ENCODE measurements around the gene UFSP2.
"Not testable (repeated sequence)": the region's sequence is repeated elsewhere in the genome, so short reads cannot be mapped to it uniquely, and the experiment has no call there.

UFSP2 gene

DNA sequence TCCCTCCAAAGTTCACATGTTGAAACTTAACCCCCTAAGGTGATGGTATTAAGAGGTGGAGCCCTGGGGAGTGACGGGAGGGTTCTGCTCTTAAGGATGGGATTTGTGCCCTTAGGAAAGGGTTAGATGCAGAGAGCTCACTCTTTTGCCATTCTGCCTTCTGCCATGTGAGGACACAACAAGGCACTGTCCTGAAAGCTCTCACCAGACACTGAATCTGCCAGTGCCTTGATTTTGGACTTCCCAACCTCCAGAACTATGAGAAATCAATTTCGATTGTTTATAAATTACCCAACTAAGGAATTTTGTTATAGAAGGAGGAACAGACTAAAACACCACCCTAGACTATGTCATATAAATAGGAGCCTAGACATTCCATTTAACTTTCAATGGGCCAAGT is 41.7 kb downstream of the UFSP2 start:
- no peak for DNase-seq (ENCODE audit: low read depth)

DNA sequence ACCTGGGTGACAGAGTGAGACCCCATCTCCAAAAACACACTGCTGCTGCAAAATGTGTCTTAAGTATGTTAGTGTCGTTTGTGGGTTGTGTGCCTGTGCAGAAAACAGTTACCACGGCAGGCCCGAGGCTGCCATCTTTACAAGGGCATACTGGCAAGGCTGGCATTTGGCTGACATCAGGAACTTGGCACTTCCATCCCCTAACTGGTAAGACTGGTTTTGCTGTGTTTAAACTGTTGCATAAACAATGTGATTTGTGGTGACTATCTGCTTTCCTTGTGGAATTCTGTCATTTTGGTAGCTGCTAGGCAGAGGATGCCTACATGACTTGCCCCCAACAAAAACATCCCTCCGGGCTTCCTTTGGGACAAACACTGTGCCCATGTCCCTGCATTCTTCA is 42.3 kb downstream of the UFSP2 start:
- no peak for DNase-seq (ENCODE audit: low read depth)

DNA sequence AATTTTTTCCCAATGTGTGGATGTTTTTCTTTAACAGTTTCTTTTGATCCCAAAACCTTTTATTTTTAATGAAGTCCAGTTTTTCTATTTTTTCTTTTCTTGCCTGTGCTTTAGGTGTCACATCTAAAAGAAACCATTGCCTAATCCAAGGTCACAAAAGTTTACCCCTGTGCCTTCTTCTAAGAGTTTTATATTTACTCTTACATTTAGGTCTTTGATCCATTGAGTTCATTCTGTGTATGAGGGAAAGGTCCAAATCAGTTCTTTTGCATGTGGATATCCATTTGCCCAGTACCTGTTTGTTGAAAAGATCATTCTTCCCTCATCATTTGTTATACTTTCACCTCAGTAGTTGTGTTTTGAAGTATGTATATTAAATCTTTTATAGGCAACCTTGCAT is 43.0 kb downstream of the UFSP2 start:
- DNase-seq (ENCODE audit: low read depth): no peak

DNA sequence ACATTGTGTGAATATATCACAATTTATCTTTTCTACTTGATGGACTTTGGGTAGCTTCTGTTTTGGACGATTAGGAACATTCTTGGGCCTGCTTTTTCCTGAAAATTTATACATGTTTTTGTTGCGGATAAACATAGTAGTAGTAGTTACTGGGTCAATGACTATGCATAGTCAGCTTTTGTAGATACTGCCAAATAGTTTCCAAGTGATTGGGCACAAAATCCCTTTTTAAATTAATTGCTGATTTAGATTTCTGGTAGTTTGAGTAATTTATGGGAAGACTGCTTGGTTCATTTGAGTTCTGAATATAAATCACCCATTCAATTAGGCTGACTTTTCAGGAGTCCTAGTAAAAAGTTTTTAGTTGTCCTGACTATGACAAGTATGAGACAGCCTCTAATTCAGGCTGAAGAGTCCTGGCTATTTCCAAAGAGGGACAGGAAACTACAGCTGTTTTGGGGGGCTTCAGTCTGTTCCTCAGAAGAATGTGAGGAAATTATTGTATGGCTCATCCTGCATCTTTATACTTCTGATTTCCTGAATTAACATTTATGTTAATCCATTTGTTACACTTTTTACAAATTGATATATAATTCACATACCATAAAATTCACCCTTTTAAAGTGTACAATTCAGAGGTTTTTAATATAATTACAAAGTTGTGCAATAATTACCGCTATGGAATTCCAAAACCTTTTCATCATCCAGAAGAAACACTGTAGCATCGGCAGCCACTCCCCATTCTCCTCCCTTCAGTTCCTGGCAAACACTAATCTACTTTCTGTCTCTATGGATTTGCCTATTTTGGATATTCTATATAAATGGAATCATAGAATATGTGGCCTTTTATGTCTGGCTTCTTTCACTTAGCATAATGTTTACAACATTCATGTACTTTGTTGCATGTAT is 44.2 kb downstream of the UFSP2 start:
- DNase-seq (ENCODE audit: low read depth): no peak

DNA sequence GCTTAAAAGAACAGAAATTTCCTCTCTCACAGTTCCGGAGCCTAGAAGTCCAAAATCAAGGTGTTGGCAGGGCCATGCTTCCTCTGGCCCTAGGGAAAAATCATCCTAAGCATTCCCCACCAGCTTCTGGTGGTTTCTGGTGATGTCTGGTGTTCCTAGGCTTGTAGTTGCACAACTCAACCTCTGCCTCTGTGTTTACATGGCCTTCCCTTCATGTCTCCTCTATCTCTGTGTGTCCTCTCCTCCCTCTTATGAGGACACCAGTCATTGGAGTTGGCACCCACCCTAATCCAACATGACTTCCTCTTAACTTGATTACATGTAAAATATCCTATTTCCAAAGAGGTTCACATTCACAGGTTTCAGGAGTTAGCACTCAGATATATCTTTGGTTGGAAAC is 45.4 kb downstream of the UFSP2 start:
- no peak for DNase-seq (ENCODE audit: low read depth)

DNA sequence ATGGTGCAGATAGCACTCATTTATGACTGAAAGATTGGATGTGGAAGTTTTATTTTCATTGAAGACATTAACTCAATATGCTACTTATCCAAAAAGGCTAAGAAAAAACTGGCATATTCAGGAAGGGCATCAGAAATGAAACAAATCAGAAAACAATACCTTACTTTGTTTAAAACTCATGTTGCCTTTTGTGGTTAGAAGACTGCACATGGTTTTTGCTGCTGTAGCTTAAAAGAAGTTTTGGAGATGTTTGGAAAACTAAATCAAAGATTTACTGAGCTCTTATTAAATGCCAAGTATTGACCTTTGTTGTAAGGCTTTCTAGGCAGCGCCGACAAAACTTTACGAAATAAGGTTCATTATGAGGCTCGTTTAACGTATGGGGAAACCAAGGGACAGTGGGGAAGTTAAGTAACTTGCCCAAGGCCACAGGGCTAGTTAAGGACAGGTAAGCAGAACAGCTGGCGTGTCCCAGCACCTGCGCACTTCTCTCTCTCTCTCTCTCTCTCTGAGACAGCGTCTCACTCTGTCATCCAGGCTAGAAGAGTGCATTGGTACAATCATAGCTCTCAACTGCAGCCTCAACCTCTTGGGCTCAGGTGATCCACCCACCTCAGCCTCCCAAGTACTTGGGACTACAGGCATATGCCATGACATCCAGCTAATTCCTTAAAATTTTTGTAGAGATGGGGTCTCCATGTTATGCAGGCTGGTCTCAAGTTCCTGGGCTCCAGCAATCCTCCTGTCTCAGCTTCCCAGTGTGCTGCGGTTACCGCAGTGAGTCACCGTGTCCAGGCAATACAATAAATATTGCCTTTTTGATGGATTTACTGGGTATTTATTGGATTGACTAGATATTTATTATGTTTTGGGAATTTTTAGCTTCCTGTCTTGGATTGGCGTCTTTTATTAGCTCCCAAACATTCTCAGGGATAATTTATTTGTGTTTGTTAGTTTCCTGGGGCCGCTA is 46.2 kb downstream of the UFSP2 start:
- no peak for DNase-seq (ENCODE audit: low read depth)

DNA sequence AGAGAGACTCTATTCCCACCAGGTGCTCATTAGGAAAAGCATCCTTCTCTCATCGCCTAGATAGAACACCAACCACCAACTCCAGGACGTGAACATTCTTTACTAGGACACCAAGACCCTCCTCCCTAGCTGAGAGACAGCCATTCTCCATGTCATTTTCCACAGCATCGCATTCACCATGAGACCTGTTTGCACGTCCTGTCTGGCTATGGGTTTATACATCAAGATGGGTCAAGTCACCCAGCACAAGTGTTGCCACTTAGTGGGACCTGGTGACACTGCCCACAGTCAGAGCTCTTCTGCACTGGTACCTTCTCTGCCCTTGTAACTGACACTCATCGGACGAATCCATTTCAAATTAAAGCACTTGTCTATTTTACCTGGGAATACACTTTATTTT is 47.5 kb downstream of the UFSP2 start:
- no peak for DNase-seq (ENCODE audit: low read depth)

DNA sequence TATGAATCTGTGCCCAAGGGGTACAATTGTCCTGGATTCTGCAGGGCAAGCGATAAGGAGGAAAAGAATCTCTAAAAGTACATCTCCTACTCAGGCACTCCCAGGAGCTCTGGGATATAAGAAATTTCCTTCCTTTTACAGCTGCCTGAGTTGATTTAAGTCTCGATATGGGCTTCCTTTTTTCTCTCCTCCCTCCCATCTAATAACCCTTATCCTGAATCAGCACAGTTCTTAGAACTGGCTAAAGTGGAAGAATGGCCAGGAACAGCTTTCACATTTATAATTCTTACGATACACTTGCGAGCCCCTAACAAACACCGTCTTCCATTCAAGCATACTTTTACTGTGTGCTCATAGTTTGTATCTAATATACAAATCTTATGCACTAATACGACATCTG is 51.2 kb downstream of the UFSP2 start:
- DNase-seq (ENCODE audit: low read depth): no peak

DNA sequence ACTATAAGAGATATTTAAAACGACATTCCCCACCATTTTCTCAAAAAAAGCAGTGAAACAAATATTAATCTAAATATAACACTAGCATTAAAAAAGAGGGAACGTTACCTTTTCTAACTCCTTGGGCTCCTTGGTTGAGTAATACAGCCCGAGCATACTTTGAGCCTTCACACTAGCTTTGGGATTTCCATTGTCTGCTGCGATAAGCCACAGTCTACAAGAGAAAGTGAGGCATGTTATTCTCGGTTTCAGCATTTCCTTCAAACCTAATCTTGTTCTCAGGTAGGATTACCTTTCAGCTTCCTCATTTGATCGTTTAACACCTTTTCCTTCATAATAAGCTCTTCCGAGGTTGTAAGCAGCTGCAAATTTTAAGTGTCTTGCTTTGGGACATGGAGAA is 51.7 kb downstream of the UFSP2 start:
- DNase-seq (ENCODE audit: low read depth): no peak

DNA sequence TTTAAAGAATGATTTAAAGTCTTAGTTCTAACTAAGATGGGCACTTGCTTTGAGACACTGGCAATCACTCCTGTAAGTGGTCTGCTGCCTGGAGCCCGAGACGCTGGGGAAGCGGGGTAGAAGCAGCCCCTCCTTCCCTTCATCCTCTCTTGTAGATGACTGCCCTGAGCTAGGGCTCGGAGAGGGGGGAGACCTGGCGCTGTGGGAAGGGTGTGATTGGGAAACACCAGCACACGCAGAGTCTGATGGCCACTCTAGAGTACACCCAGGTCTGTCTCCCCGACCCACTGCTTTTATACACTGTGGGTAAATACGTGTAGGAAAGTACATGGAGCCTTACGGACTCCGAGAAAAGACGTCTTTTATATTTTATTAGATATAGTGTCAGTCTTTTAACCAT is 54.1 kb downstream of the UFSP2 start:
- no peak for DNase-seq (ENCODE audit: low read depth)

DNA sequence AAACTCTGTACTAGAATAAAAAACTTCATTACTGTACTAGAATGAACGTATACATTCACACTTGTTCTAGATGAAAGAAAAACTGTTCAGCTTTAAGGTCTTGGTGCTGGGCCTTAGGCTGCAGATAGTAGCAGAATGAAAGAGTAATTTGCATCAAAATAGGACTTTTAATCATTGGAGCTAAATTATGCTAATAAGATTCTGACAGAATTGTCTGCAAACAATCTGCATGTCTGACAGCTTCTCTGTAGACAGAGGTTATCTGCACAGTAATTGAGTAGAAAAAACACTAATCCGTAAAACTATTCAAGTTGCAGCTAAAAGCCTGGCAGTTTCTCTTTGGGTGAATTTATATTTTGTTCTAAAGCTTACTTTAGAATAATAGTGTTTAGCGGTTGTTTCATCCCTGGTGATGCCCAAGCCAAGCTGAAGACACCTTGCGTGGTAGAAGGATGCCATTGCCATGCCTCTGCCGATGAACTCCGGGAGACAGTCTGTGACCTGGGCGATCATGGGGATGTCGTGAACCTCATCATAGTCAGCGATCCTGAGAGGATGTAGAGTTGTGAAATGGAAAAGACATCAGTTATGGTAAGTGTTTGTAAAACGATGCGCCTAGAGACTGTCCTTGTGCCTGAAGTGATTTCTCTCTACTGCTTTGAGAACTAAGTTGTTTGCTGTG is 55.4 kb downstream of the UFSP2 start:
- DNase-seq (ENCODE audit: low read depth): no peak

DNA sequence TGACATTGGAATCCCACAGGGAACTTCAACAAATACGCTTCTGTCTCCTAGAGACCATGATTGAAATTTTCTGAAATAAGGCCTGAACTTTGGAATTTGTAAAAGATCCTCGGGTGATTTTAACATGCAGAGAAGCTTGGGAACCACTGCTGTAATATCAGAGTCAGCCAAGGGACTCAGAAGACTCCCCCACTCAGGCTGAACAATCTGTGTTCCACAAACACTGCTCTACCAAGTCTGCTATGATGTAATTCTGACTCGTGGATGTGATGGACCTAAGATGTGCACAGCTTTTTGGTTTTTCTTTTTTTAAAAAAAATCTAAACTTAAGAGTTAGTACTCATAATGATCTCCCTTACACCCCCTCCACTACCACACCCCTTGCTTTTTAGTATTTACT is 56.0 kb downstream of the UFSP2 start:
- no peak for DNase-seq (ENCODE audit: low read depth)

DNA sequence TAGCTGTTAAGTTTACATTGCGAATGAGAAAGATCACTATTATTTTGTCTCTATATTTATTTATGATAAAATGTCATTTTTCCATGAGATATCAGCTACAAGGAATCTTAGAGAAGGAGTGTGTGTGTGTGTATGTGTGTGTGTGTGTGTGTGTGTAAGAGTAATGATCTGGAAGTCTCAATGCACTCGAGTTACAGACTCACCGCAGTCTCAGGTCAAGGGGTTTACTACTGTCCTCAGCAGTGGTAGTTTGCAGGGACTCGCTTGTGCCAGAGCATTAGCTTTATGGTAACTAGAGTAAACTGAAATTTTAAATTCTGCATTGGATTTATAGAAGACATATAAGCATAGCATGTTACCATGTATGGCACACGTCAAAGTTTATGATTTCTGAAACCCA is 60.9 kb downstream of the UFSP2 start:
- no peak for DNase-seq (ENCODE audit: low read depth)

DNA sequence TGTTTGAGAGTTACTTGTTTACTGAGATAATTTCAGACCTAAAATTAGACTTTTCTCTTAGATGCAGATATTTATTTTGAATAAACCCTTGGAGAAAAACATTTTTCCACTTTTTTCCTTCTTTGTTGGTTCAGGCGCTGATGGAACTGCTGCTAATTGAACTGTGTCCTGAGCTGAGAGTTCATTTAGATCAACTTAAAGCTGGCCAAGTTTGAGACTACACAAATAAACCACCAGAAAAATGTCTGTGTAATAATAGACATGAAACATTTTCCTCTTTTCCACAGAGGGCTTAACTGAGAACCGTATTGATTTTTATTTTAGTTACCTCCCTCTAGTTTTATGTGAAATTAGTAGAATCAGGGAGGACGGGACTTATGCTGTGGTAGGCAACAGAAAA is 62.5 kb downstream of the UFSP2 start:
- DNase-seq (ENCODE audit: low read depth): no peak

DNA sequence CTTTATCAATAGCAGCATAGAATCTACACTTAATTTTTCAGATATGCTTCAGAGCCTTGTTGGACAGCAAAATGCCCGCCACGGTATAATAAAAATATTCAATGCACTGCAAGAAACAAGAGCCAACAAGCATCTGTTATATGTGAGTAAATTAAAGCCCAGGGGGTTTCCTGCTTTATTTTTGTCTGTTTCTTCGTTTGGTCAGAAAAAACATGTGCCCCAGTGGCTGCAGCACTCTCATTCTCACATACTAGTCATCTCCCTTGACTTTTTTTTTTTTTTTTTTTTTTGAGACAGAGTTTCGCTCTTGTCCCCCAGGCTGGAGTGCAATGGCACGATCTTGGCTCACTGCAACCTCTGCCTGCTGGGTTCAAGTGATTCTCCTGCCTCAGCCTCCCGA is 63.2 kb downstream of the UFSP2 start:
- DNase-seq (ENCODE audit: low read depth): not testable (repeated sequence)

DNA sequence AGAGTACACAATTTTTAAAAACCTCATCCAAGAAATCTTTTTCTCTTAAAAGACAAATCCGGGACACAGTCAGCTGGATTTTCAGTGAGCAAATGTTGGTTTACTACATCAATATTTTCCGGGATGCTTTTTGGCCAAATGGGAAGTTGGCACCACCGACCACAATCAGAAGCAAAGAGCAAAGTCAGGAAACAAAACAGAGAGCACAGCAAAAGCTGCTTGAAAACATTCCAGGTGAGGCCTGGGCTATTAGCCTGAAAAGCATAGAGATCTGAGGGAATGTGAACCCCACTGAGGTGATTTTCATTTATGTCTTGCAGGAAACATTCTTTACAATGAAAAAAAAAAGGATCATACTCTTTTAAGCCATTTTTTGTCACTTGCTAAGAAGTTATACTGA is 63.9 kb downstream of the UFSP2 start:
- DNase-seq (ENCODE audit: low read depth): no peak

DNA sequence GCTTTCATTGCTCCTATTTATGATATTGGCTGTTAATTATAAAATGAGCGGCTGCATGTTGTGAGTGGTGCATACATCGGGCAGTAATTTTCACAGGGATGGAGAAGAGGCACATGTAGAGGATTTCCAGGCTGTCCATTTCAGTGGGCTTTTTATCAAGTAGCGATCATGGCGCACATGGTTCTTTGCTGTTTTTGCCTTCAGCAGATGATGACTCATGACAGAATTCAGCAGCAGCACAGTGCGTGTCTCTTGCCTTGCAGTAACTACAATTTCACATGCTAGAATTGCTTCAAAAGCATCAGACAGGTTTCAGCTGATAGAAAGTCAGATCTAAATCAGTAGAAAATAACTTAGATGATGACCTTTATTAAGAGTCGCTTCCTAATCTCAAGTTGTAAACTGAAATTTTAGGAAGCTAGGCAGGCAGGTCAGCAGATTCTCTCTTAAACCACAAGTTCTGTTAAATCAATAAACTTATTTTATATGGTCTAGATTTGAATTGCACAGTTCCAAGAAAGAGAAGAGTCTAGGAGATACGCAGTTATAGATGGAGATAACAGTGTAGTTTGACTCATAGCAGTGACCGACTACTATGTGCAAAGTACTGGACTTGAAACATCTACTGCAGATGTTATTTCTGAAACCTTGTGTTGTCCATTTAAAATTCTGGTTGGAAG is 65.9 kb downstream of the UFSP2 start:
- no peak for DNase-seq (ENCODE audit: low read depth)

DNA sequence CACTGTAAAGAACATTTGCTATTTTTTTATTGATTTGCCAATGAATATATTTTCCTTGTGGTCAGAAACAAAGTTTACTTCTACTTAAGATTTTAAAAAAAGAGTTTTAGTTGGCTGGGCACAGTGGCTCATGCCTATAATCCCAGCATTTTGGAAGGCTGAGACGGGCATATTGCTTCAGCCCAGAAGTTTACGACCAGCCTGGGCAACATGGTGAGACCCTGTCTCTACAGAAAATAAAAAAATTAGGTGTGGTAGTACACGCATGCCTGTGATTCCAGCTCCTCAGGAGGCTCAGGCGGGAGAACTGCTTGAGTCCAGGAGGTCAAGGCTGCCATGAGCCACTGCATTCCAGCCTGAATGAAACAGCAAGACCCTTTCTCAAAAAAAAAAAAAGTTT is 66.8 kb downstream of the UFSP2 start:
- DNase-seq (ENCODE audit: low read depth): no peak

DNA sequence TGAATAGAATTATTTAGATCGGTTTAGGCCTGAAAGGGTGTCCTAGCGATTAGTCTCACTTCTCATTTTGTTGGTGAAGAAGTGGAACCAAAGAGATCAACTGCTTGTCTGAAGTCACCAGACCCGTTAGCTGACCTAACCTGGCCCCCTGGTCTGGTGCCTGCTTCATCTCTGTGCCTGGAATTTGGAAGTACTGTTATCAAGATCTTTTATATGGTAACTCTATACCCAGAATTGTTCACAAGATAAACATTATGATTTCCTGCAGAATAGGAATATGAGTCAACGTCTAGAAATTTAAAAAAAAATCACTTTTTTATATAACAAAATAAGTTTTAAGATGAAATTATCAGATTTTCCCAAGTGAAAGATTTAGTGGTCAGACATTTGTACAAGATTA is 67.2 kb downstream of the UFSP2 start:
- no peak for DNase-seq (ENCODE audit: low read depth)

DNA sequence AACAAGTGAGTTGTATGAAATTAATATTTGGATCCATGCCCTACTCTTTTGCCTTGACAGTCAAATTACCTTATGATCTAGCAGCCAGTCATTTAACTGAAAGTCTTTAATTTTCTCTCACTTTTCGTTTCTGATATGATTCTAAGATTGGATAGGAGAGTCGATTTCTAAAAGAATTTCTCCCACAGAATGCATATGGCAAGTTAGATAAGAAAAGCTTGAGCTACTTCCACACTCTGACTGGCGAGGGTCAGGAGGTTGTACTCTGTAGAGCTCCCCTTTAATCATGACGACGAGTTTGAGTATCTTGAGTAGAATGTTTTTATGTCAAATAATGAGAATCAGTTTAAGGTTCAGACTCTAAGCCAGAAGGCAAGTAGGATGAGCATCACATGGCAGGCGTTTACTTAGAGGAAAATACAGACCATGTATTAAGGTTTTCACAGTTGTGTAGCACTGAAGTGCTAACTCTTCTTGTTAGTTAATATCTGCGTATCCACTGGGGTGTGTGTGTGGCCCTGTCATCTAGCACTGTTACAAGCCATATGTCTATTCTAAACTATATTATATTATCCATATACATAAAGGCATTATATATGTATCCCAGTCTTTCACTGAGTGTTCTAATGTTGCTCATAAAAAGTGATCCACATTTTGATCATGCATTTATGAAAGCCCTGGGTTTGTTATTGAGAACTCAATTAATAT is 67.9 kb downstream of the UFSP2 start:
- DNase-seq (ENCODE audit: low read depth): no peak

DNA sequence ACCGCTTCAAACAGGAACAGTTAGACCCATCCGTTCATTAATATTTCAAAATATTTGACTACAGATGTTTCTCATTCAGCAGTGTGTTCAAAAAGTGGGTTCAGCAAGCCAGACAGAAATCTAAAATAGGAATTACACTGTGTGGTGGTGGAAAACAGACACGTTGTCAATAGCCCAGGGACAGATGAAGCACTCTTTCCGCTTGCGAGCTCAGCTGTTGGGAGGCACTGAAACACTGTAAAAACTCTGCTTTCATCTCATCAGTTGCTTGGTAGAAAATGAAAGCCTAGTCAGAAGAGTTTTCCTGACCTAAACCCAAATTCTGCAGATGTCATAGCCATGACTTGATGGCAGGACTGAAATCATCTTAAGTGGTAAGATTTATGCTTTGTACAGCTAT is 68.6 kb downstream of the UFSP2 start:
- no peak for DNase-seq (ENCODE audit: low read depth)
